GM23338 (cell line): ENCODE measurements around the gene ABCA12. TPM values are rescaled to one million over a fixed set of nuclear protein-coding genes. Genes with fewer than 3 reads are reported as not detected.

Experiments
- ATAC-seq: fragments of 200-7000 bp; cut with Tn5 transposase; 3 replicates; pipeline ENCODE4 v1.9.1; 2020
- DNase-seq: peaks from one replicate; pipeline ENCODE4 v3.0.0-alpha.2; 2015; ENCODE audit warnings: low spot score
- H2AFZ ChIP-seq: fragments of 200-600 bp; sonication (generic); 2 replicates; pipeline ENCODE4 v1.8.0; 2016; ENCODE audit warnings: antibody characterized with exemption, mild to moderate bottlenecking, moderate library complexity
- H3F3A ChIP-seq: fragments of 200-600 bp; sonication (generic); replicated peaks from 2 replicates; pipeline ENCODE4 v1.8.0; 2017; ENCODE audit warnings: antibody characterized with exemption, mixed run types, low read depth
- H3K27ac ChIP-seq: fragments of 200-600 bp; sonication (generic); 2 replicates; pipeline ENCODE4 v1.6.1; 2016; ENCODE audit warnings: low read depth
- H3K27me3 ChIP-seq: fragments of 200-600 bp; sonication (generic); 2 replicates; pipeline ENCODE4 v1.8.0; 2016; ENCODE audit warnings: mild to moderate bottlenecking, mixed run types, moderate library complexity; ENCODE audit not compliant: insufficient read depth
- H3K36me3 ChIP-seq: fragments of 200-600 bp; sonication (generic); 2 replicates; pipeline ENCODE4 v1.8.0; 2016; ENCODE audit warnings: mild to moderate bottlenecking; ENCODE audit not compliant: insufficient read depth
- H3K4me1 ChIP-seq: fragments of 200-600 bp; sonication (generic); 2 replicates; pipeline ENCODE4 v1.8.0; 2016; ENCODE audit warnings: mild to moderate bottlenecking, moderate library complexity; ENCODE audit not compliant: insufficient read depth
- H3K4me2 ChIP-seq: fragments of 200-600 bp; sonication (generic); 2 replicates; pipeline ENCODE4 v1.7.1; 2017; ENCODE audit warnings: mixed run types
- H3K4me3 ChIP-seq: fragments of 200-600 bp; sonication (generic); 2 replicates; pipeline ENCODE4 v1.6.1; 2016; ENCODE audit warnings: mixed run types
- H3K79me2 ChIP-seq: fragments of 200-600 bp; sonication (generic); replicated peaks from 2 replicates; pipeline ENCODE4 v1.8.0; 2017; ENCODE audit warnings: mild to moderate bottlenecking; ENCODE audit not compliant: insufficient read depth
- H3K9me2 ChIP-seq: fragments of 200-600 bp; sonication (generic); 2 replicates; pipeline ENCODE4 v1.8.0; 2017; ENCODE audit not compliant: insufficient read depth
- H4K20me1 ChIP-seq: fragments of 200-600 bp; sonication (generic); replicated peaks from 2 replicates; pipeline ENCODE4 v1.8.0; 2017; ENCODE audit warnings: mild to moderate bottlenecking; ENCODE audit not compliant: insufficient read depth
- H3K27ac Mint-ChIP-seq: 2 replicates; pipeline ENCODE4 v1.8.0; 2020; ENCODE audit warnings: inconsistent platforms, mild to moderate bottlenecking, moderate library complexity, mixed read lengths
- H3K27me3 Mint-ChIP-seq: 3 replicates; pipeline ENCODE4 v1.8.0; 2022; ENCODE audit warnings: low read depth, mild to moderate bottlenecking, moderate library complexity, mixed read lengths, inconsistent platforms; ENCODE audit not compliant: insufficient read depth, poor library complexity
- H3K36me3 Mint-ChIP-seq: 3 replicates; pipeline ENCODE4 v1.8.0; 2021; ENCODE audit warnings: low read depth, mild to moderate bottlenecking, inconsistent platforms, moderate library complexity, mixed read lengths
- H3K4me1 Mint-ChIP-seq: 3 replicates; pipeline ENCODE4 v1.8.0; 2020; ENCODE audit warnings: mild to moderate bottlenecking, inconsistent platforms, mixed read lengths
- H3K4me3 Mint-ChIP-seq: 3 replicates; pipeline ENCODE4 v1.8.0; 2021; ENCODE audit warnings: moderate library complexity, mild to moderate bottlenecking, inconsistent platforms, mixed read lengths
- H3K9me3 Mint-ChIP-seq: 3 replicates; pipeline ENCODE4 v1.8.0; 2020; ENCODE audit warnings: moderate library complexity, mild to moderate bottlenecking, inconsistent platforms, mixed read lengths
- CTCF ChIP-seq, 2 experiments: fragments of 200-600 bp in 1 of 2; sonication (generic) in 1 of 2; conservative IDR thresholded peaks; 2 replicates each; pipeline versions ENCODE4 v1.5.1 to v1.6.1; 2016 to 2017; ENCODE audit warnings: antibody characterized with exemption in 2 of 2, low read depth in 2 of 2, mild to moderate bottlenecking in 2 of 2, moderate library complexity in 1 of 2
- EZH2phosphoT487 ChIP-seq: fragments of 200-600 bp; sonication (generic); IDR thresholded peaks from one replicate; pipeline ENCODE4 v1.8.1; 2018; ENCODE audit warnings: antibody characterized with exemption; ENCODE audit not compliant: unreplicated experiment
- NANOG ChIP-seq: IDR thresholded peaks from 2 replicates; pipeline ENCODE4 v1.6.1; 2016; ENCODE audit warnings: antibody characterized with exemption, borderline replicate concordance
- ZNF114 ChIP-seq: fragments of 250-450 bp; sonication (Bioruptor Pico); IDR thresholded peaks from 2 replicates; pipeline ENCODE4 v1.5.0; 2020; ENCODE audit warnings: mild to moderate bottlenecking, moderate library complexity
- polyA plus RNA-seq: library from polyadenylated mRNA; unstranded; fragments of >200 nt; fragmentation: Nextera tagmentation; extraction: Ambion mirVana; gene quantifications from 2 replicates; pipeline ENCODE4 v1.2.1, GENCODE V29; 2016
- total RNA-seq: library from RNA; depleted of rRNA; stranded (reverse); fragments of >200 nt; shearing (Covaris generic); gene quantifications from 2 replicates; pipeline ENCODE4 v1.2.3, GENCODE V29; 2014
- TF ChIP-seq, protein P1 (sequence below): IDR thresholded peaks from one replicate; pipeline ENCODE4 v1.6.1; 2018; ENCODE audit warnings: antibody characterized with exemption; ENCODE audit not compliant: unreplicated experiment
- TF ChIP-seq, protein P2 (sequence below): fragments of 250-450 bp; sonication (Bioruptor Pico); IDR thresholded peaks from 2 replicates; pipeline ENCODE4 v1.5.0; 2020; ENCODE audit warnings: mild to moderate bottlenecking, moderate library complexity

ABCA12 gene
- total and polyA plus RNA-seq, 2 experiments from 2014 or later: 0.05 to 0.10 TPM

- H3K27me3 Mint-ChIP-seq: peaks cover 2% of the 10 kb centered on the region
- H3K36me3 ChIP-seq: no peaks in the 10 kb centered on the region
- no peak overlapping the region for H3K27ac ChIP-seq
- no peak for DNase-seq
- TF ChIP-seq NANOG: no peak
- peaks cover 16% of the 10 kb centered on the region for H3K4me1 Mint-ChIP-seq
- H3K4me1 ChIP-seq: peaks cover 9% of the 10 kb centered on the region
- 0 out of 2 replicates have a peak overlapping the region, but pooled peaks have one; percentile 3 for H2AFZ ChIP-seq
- H3K4me2 ChIP-seq: no peak overlapping the region
- H3F3A ChIP-seq: no peaks in the 10 kb centered on the region
- no peak overlapping the region for H3K4me3 ChIP-seq
- H3K36me3 Mint-ChIP-seq: no peaks in the 10 kb centered on the region
- H3K9me3 Mint-ChIP-seq: no peaks in the 10 kb centered on the region
- no peak overlapping the region; the same call in 1 of the 2 replicates for H3K27ac Mint-ChIP-seq
- H3K9me2 ChIP-seq: no peaks in the 10 kb centered on the region
- H4K20me1 ChIP-seq: no peaks in the 10 kb centered on the region
- no peak overlapping the region for H3K4me3 Mint-ChIP-seq
- no peaks in the 10 kb centered on the region for H3K79me2 ChIP-seq
- ATAC-seq: no peak
- H3K27me3 ChIP-seq: no peaks in the 10 kb centered on the region
Measured at GRCh38 chr2:215019521-215020145, 118.8 kb downstream of the ABCA12 start.

- no peaks in the 10 kb centered on the region for H4K20me1 ChIP-seq
- H3K4me3 ChIP-seq: no peak overlapping the region
- Mint-ChIP-seq H3K27me3 (peaks cover 2% of the 10 kb centered on the region), H3K27ac (no peak overlapping the region), H3K36me3 (no peaks in the 10 kb centered on the region), H3K4me3 (no peak overlapping the region), H3K4me1 (peaks cover 16% of the 10 kb centered on the region), H3K9me3 (no peaks in the 10 kb centered on the region)
- TF ChIP-seq EZH2phosphoT487 (no peak), NANOG (no peak), ZNF114 (CRISPR knock-in tag) (no peak), CTCF (conservative IDR thresholded peaks at IDR 0.05; ENCODE audit: low read depth in 2 of 2) (no peak)
- TF ChIP-seq, protein P1, sequence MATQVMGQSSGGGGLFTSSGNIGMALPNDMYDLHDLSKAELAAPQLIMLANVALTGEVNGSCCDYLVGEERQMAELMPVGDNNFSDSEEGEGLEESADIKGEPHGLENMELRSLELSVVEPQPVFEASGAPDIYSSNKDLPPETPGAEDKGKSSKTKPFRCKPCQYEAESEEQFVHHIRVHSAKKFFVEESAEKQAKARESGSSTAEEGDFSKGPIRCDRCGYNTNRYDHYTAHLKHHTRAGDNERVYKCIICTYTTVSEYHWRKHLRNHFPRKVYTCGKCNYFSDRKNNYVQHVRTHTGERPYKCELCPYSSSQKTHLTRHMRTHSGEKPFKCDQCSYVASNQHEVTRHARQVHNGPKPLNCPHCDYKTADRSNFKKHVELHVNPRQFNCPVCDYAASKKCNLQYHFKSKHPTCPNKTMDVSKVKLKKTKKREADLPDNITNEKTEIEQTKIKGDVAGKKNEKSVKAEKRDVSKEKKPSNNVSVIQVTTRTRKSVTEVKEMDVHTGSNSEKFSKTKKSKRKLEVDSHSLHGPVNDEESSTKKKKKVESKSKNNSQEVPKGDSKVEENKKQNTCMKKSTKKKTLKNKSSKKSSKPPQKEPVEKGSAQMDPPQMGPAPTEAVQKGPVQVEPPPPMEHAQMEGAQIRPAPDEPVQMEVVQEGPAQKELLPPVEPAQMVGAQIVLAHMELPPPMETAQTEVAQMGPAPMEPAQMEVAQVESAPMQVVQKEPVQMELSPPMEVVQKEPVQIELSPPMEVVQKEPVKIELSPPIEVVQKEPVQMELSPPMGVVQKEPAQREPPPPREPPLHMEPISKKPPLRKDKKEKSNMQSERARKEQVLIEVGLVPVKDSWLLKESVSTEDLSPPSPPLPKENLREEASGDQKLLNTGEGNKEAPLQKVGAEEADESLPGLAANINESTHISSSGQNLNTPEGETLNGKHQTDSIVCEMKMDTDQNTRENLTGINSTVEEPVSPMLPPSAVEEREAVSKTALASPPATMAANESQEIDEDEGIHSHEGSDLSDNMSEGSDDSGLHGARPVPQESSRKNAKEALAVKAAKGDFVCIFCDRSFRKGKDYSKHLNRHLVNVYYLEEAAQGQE: no peak
- TF ChIP-seq, protein P2, sequence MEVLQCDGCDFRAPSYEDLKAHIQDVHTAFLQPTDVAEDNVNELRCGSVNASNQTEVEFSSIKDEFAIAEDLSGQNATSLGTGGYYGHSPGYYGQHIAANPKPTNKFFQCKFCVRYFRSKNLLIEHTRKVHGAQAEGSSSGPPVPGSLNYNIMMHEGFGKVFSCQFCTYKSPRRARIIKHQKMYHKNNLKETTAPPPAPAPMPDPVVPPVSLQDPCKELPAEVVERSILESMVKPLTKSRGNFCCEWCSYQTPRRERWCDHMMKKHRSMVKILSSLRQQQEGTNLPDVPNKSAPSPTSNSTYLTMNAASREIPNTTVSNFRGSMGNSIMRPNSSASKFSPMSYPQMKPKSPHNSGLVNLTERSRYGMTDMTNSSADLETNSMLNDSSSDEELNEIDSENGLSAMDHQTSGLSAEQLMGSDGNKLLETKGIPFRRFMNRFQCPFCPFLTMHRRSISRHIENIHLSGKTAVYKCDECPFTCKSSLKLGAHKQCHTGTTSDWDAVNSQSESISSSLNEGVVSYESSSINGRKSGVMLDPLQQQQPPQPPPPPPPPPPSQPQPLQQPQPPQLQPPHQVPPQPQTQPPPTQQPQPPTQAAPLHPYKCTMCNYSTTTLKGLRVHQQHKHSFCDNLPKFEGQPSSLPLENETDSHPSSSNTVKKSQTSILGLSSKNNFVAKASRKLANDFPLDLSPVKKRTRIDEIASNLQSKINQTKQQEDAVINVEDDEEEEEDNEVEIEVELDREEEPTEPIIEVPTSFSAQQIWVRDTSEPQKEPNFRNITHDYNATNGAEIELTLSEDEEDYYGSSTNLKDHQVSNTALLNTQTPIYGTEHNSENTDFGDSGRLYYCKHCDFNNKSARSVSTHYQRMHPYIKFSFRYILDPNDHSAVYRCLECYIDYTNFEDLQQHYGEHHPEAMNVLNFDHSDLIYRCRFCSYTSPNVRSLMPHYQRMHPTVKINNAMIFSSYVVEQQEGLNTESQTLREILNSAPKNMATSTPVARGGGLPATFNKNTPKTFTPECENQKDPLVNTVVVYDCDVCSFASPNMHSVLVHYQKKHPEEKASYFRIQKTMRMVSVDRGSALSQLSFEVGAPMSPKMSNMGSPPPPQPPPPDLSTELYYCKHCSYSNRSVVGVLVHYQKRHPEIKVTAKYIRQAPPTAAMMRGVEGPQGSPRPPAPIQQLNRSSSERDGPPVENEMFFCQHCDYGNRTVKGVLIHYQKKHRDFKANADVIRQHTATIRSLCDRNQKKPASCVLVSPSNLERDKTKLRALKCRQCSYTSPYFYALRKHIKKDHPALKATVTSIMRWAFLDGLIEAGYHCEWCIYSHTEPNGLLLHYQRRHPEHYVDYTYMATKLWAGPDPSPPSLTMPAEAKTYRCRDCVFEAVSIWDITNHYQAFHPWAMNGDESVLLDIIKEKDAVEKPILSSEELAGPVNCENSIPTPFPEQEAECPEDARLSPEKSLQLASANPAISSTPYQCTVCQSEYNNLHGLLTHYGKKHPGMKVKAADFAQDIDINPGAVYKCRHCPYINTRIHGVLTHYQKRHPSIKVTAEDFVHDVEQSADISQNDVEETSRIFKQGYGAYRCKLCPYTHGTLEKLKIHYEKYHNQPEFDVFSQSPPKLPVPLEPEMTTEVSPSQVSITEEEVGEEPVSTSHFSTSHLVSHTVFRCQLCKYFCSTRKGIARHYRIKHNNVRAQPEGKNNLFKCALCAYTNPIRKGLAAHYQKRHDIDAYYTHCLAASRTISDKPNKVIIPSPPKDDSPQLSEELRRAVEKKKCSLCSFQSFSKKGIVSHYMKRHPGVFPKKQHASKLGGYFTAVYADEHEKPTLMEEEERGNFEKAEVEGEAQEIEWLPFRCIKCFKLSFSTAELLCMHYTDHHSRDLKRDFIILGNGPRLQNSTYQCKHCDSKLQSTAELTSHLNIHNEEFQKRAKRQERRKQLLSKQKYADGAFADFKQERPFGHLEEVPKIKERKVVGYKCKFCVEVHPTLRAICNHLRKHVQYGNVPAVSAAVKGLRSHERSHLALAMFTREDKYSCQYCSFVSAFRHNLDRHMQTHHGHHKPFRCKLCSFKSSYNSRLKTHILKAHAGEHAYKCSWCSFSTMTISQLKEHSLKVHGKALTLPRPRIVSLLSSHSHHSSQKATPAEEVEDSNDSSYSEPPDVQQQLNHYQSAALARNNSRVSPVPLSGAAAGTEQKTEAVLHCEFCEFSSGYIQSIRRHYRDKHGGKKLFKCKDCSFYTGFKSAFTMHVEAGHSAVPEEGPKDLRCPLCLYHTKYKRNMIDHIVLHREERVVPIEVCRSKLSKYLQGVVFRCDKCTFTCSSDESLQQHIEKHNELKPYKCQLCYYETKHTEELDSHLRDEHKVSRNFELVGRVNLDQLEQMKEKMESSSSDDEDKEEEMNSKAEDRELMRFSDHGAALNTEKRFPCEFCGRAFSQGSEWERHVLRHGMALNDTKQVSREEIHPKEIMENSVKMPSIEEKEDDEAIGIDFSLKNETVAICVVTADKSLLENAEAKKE (CRISPR knock-in tag): no peak
- ATAC-seq: no peak
- no peak for DNase-seq
- H2AFZ ChIP-seq: 0 out of 2 replicates have a peak overlapping the region, but pooled peaks have one; percentile 3
- H3K9me2 ChIP-seq: no peaks in the 10 kb centered on the region
- H3K36me3 ChIP-seq: no peaks in the 10 kb centered on the region
- peaks cover 9% of the 10 kb centered on the region for H3K4me1 ChIP-seq
- H3K4me2 ChIP-seq: no peak overlapping the region
- no peak overlapping the region for H3K27ac ChIP-seq
- no peaks in the 10 kb centered on the region for H3K79me2 ChIP-seq
- no peaks in the 10 kb centered on the region for H3K27me3 ChIP-seq
- H3F3A ChIP-seq: no peaks in the 10 kb centered on the region
Measured at GRCh38 chr2:215019085-215019484, 119.3 kb downstream of the ABCA12 start.
